Tibial artery (tissue), 4 donors: ENCODE measurements around the gene ADGRV1.
"Not testable (repeated sequence)": the region's sequence is repeated elsewhere in the genome, so short reads cannot be mapped to it uniquely, and the experiment has no call there.

Source experiments
- DNase-seq, 2 donors: peaks; one replicate each; pipeline ENCODE4 v3.0.0-alpha.2; 2019
- H3K27ac ChIP-seq, 2 donors: fragments of 200-600 bp; sonication (generic) in 1 of 2; 1 replicate in 1 of 2; 2 replicates in 1 of 2; pipeline ENCODE4 v1.5.1; 2018 to 2019; ENCODE audit warnings: mild to moderate bottlenecking in 1 of 2
- H3K27me3 ChIP-seq, 2 donors: fragments of 200-600 bp; sonication (generic) in 1 of 2; one replicate each; pipeline versions ENCODE4 v1.5.1 to v1.6.0; 2016 to 2019
- H3K36me3 ChIP-seq, 3 donors: fragments of 200-600 bp; sonication (generic) in 2 of 3; one replicate each; pipeline ENCODE4 v1.5.1; 2016 to 2019; ENCODE audit warnings: mild to moderate bottlenecking in 2 of 3
- H3K4me1 ChIP-seq, 4 donors: fragments of 200-600 bp; sonication (generic) in 2 of 4; 1 replicate in 3 of 4; 2 replicates in 1 of 4; pipeline ENCODE4 v1.5.1; 2016 to 2019
- H3K4me3 ChIP-seq, 2 donors: fragments of 200-600 bp; sonication (generic) in 1 of 2; 1 replicate in 1 of 2; 2 replicates in 1 of 2; pipeline ENCODE4 v1.5.1; 2018 to 2019; ENCODE audit warnings: mild to moderate bottlenecking in 2 of 2
- H3K9me3 ChIP-seq, 3 donors: fragments of 200-600 bp; sonication (generic) in 1 of 3; one replicate each; pipeline ENCODE4 v1.5.1; 2016 to 2019
- intact Hi-C: fragments of 100-400 bp; cut with DNase I; formaldehyde crosslinking; loops from one replicate; pipeline ENCODE4 v1.15.0; 2023; ENCODE audit warnings: low total_unique reads
- TF ChIP-seq, protein P1 (sequence below), 2 experiments: fragments of 200-600 bp in 1 of 2; fragments of 450-650 bp in 1 of 2; IDR thresholded peaks; one replicate each; pipeline ENCODE4 v1.5.1; 2017 to 2019; ENCODE audit warnings: antibody characterized with exemption in 2 of 2, mild to moderate bottlenecking in 1 of 2, moderate library complexity in 1 of 2

ADGRV1 gene

DNA sequence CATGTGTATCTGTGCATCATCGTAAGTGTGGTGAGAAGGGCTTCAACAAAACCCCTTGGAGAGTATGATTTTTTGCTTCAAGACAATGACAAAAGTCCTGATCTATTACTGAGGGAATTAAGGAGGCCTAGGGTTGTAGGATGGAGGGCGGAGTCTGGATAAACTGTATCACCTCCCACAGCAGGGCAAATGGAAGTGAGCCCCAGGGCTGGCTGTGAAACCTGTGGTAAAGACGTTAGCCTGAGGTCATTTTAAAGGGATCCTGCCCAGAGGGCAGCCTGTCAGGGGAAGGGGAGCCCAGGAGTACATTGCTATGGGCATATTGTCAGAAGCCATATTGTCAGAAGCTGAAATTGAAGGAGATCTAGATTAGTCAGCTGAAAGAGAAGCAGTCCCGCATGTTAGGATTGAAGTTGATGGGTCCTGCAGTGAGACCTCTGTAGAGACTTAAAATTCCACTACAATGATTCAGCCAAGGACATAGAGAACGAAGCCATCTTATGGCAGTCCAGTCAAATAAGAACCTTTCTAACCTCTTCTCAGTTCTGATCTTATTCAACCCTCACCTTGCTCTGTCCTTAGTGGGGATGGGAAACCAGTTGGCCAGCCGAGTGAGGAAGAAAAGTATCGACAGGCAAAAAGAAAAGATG is 26.9 kb downstream of the ADGRV1 start:
- Histone ChIP-seq H3K36me3 (no peaks in the 10 kb centered on the region), H3K4me3 (no peak overlapping the region), H3K27ac (no peak overlapping the region), H3K4me1 (no peaks in the 10 kb centered on the region), H3K27me3 (no peaks in the 10 kb centered on the region), H3K9me3 (no peaks in the 10 kb centered on the region)
- intact Hi-C loops, result no loop called here
- DNase-seq, result no peak
- TF ChIP-seq, protein P1, sequence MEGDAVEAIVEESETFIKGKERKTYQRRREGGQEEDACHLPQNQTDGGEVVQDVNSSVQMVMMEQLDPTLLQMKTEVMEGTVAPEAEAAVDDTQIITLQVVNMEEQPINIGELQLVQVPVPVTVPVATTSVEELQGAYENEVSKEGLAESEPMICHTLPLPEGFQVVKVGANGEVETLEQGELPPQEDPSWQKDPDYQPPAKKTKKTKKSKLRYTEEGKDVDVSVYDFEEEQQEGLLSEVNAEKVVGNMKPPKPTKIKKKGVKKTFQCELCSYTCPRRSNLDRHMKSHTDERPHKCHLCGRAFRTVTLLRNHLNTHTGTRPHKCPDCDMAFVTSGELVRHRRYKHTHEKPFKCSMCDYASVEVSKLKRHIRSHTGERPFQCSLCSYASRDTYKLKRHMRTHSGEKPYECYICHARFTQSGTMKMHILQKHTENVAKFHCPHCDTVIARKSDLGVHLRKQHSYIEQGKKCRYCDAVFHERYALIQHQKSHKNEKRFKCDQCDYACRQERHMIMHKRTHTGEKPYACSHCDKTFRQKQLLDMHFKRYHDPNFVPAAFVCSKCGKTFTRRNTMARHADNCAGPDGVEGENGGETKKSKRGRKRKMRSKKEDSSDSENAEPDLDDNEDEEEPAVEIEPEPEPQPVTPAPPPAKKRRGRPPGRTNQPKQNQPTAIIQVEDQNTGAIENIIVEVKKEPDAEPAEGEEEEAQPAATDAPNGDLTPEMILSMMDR (IDR thresholded peaks at IDR 0.05), result no peak

DNA sequence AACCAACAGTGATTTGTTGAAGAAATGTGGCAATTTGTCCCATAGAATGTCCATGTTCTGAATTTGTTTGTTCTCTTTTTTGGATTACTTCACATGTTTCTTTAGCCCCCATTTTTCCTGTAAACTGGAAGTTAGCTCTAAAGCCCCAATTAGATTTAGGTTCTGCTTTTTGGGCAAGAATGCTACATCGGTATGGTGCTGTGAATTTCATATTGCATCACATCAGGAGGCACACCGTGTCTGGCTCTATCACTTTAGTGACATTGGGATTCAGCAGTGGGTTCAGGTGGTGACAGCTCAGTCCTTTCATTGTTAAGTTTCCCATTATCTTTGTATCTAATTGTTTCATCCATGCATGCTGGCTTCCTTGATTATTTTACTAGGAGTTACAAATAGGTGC is 27.9 kb downstream of the ADGRV1 start:
- Histone ChIP-seq H3K9me3 (no peaks in the 10 kb centered on the region), H3K27ac (no peak overlapping the region), H3K36me3 (no peaks in the 10 kb centered on the region), H3K27me3 (no peaks in the 10 kb centered on the region), H3K4me3 (no peak overlapping the region), H3K4me1 (no peaks in the 10 kb centered on the region)
- no peak for DNase-seq
- TF ChIP-seq, protein P1 (IDR thresholded peaks at IDR 0.05), result no peak
- intact Hi-C loops, result no loop called here

DNA sequence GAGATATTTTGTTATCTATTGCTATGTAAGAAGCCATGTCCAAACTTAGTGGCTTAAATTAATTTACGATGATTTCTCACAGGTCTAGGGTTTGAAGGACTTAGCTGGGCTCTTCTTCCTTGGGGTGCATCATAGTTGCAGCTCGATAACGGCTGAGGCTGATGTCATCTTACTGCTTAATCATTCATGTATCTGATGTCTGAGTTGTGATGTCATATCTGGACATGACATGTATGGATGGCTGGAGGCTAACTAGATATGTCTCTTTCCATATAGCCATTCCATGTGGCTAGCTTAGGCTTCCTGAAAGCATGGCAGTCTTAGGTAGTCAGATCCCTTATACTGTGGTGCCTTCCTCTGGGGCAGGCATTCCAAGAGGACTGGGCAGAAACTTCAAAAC is 31.6 kb downstream of the ADGRV1 start:
- TF ChIP-seq, protein P1 (IDR thresholded peaks at IDR 0.05), result no peak
- DNase-seq, result no peak
- H3K9me3 ChIP-seq, result no peaks in the 10 kb centered on the region
- no peaks in the 10 kb centered on the region for H3K36me3 ChIP-seq
- H3K27ac ChIP-seq, result no peak overlapping the region
- H3K4me1 ChIP-seq, result no peaks in the 10 kb centered on the region
- H3K27me3 ChIP-seq, result no peaks in the 10 kb centered on the region
- intact Hi-C loops, result no loop called here
- H3K4me3 ChIP-seq, result no peak overlapping the region

DNA sequence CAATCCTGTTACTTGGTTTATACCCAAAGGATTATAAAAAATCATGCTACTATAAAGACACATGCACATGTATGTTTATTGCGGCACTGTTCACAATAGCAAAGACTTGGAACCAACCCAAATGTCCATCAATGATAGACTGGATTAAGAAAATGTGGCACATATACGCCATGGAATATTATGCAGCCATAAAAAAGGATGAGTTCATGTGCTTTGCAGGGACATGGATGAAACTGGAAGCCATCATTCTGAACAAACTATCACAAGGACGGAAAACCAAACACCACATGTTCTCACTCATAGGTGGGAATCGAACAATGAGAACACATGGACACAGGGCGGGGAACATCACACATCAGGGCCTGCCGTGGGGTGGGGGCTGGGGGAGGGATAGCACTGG is 34.5 kb downstream of the ADGRV1 start:
- DNase-seq, H3K4me1 ChIP-seq, H3K36me3 ChIP-seq, H3K27me3 ChIP-seq, H3K9me3 ChIP-seq, H3K27ac ChIP-seq, H3K4me3 ChIP-seq, intact Hi-C loops: not testable (repeated sequence)

DNA sequence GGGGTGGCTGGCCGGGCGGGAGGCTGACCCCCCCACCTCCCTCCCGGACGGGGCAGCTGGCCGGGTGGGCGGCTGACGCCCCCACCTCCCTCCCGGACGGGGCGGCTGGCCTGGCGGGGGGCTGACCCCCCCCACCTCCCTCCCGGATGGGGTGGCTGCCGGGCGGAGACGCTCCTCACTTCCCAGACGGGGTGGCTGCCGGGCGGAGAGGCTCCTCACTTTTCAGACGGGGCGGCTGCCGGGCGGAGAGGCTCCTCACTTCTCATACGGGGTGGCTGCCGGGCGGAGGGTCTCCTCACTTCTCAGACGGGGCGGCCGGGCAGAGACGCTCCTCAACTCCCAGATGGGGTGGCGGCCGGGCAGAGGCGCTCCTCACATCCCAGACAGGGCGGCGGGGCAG is 37.2 kb downstream of the ADGRV1 start:
- H3K27ac ChIP-seq, H3K4me3 ChIP-seq, H3K9me3 ChIP-seq, intact Hi-C loops, H3K4me1 ChIP-seq, DNase-seq, H3K27me3 ChIP-seq, H3K36me3 ChIP-seq: not testable (repeated sequence)

DNA sequence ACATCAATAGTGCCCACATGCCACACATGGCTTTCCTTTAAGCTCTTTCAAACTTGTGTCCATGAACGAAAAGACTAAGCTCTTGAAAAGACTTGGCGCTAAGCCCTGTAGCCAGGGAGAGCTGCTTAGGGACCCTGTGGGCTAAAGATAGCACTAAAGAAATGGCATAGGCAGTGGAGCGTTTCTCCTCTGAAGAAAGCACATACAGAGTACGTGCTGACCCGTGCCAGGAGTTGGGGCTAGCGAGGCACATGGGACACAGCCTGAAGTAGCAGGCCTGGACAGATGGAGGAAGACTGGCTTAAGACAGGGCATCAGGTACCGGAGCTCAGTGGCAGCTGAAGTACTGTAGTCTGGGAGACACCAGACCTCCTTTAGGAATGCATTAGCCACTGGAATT is 39.7 kb downstream of the ADGRV1 start:
- TF ChIP-seq, protein P1 (IDR thresholded peaks at IDR 0.05), result no peak
- no peak overlapping the region for H3K27ac ChIP-seq
- no peak for DNase-seq
- no peaks in the 10 kb centered on the region for H3K9me3 ChIP-seq
- H3K4me3 ChIP-seq, result no peak overlapping the region
- no peaks in the 10 kb centered on the region for H3K36me3 ChIP-seq
- peaks cover 0 to 5% (median 0%) of the 10 kb centered on the region in 4 donors for H3K4me1 ChIP-seq
- H3K27me3 ChIP-seq, result no peaks in the 10 kb centered on the region
- intact Hi-C loops, result no loop called here

DNA sequence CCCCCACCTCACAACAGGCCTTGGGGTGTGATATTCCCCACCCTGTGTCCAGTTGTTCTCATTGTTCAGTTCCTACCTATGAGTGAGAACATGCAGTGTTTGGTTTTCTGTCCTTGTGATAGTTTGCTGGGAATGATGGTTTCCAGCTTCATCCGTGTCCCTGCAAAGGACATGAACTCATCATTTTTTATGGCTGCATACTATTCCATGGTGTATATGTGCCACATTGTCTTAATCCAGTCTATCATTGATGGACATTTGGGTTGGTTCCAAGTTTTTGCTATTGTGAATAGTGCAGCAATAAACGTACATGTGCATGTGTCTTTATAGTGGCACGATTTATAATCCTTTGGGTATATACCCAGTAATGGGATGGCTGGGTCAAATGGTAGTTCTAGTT is 41.7 kb downstream of the ADGRV1 start:
- H3K4me3 ChIP-seq, H3K27ac ChIP-seq, H3K9me3 ChIP-seq, H3K36me3 ChIP-seq, H3K27me3 ChIP-seq, intact Hi-C loops, DNase-seq, H3K4me1 ChIP-seq: not testable (repeated sequence)
